ENCODE measurements around the gene ZNF281.
"Not testable (repeated sequence)": the region's sequence is repeated elsewhere in the genome, so short reads cannot be mapped to it uniquely, and the experiment has no call there.

ZNF281 gene

GRCh38 chr1:200437088-200437487 is 27.3 kb upstream of the ZNF281 start:
- H3K27me3 Mint-ChIP-seq = no peaks in the 10 kb centered on the region

GRCh38 chr1:200436436-200436835 is 26.6 kb upstream of the ZNF281 start:
- no peak for ATAC-seq
- no peak overlapping the region for H3K27ac Mint-ChIP-seq
- no peak for DNase-seq
- peaks cover 34% of the 10 kb centered on the region for H3K4me1 Mint-ChIP-seq
- no peak overlapping the region for H3K4me3 Mint-ChIP-seq
- H3K9me3 Mint-ChIP-seq = no peaks in the 10 kb centered on the region
- no peaks in the 10 kb centered on the region for H3K27me3 Mint-ChIP-seq

More at GRCh38 chr1:200437088-200437487, 27.3 kb upstream of the ZNF281 start:
- Mint-ChIP-seq H3K9me3 (no peaks in the 10 kb centered on the region), H3K4me3 (peak overlapping the region in 1 of 2 donors; percentile 67), H3K4me1 (peaks cover 31% of the 10 kb centered on the region), H3K27ac (no peak overlapping the region)
- DNase-seq (no peak), ATAC-seq (no peak)

- H3K27me3 Mint-ChIP-seq = no peaks in the 10 kb centered on the region
- DNase-seq = no peak
- no peaks in the 10 kb centered on the region for H3K9me3 Mint-ChIP-seq
- ATAC-seq = no peak
- H3K4me3 Mint-ChIP-seq = no peak overlapping the region
- peaks cover 34% of the 10 kb centered on the region for H3K4me1 Mint-ChIP-seq
- peak overlapping the region in 1 of 2 donors; percentile 61 for H3K27ac Mint-ChIP-seq
Measured at GRCh38 chr1:200435200-200435780, 25.5 kb upstream of the ZNF281 start.

DNA sequence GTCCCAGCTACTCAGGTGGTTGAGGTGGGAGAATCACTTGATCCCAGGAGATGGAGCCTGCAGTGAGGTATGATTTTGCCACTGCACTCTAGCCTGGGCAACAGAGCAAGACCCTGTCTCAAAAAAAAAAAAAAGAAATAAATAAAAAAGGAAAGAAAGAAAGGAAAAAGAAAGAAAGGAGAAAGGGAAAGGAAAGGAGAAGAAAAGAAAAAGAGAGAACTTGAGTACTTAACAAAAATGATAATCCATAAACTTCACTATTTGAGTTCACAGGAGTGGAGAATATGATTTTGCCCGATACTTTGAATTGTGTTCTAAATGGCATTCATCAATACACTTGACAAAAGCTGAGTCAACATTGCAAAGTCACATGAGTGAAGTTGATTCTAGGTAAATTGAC is 23.8 kb upstream of the ZNF281 start:
- no peak overlapping the region for H3K4me3 Mint-ChIP-seq
- H3K4me1 Mint-ChIP-seq = peaks cover 30% of the 10 kb centered on the region
- no peaks in the 10 kb centered on the region for H3K27me3 Mint-ChIP-seq
- ATAC-seq (no peak), DNase-seq (no peak)
- H3K27ac Mint-ChIP-seq = no peak overlapping the region
- H3K9me3 Mint-ChIP-seq = no peaks in the 10 kb centered on the region

DNA sequence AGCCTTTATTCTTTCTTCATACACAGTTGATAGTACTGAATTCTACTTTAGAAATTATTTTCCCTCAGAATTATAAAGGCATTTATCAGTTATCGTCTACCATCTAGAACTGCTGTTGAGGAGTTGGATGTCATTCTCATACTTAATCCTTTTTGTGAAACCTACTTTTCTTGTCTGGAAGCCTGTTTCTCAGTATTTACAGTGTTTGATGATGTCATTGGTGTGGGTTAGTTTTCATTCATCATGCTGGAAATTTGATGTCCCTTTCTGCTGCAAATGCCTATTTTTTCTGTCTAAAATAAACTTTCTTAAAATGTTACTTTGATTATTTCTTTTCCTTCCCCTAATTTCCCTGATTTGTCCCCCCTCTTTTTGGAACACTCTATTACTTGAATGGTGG is 22.8 kb upstream of the ZNF281 start:
- no peaks in the 10 kb centered on the region for H3K27me3 Mint-ChIP-seq
- peaks cover 29% of the 10 kb centered on the region for H3K4me1 Mint-ChIP-seq
- DNase-seq (no peak), ATAC-seq (no peak)
- H3K9me3 Mint-ChIP-seq = no peaks in the 10 kb centered on the region
- no peak overlapping the region for H3K4me3 Mint-ChIP-seq
- H3K27ac Mint-ChIP-seq = no peak overlapping the region

DNA sequence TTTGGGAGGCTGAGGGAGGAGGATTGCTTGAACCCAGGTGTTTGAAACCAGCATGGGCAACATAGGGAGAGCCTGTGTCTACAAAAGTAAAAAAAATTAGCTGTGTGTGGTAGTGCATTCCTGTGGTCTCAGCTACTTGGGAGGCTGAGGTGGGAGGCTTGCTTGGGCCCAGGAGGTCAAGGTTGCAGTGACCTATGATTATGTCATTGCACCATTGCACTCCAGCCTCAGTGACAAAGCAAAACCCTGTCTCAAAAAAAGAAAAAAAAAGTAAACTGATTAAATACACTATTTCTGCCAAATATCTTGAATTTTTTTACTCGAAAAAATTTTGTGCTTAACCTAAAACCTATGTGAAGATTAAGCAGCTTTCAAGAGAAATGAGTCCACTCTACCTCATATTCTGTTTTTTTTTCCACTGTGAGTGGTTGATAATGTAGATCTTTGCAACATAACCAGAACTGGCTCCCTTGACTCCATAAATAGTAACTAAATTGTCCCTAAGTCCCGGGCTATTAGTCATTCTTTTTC is 19.4 kb upstream of the ZNF281 start:
- Mint-ChIP-seq H3K27me3 (no peaks in the 10 kb centered on the region), H3K4me1 (peaks cover 28% of the 10 kb centered on the region), H3K4me3 (no peak overlapping the region), H3K9me3 (no peaks in the 10 kb centered on the region), H3K27ac (no peak overlapping the region)
- no peak for DNase-seq
- no peak for ATAC-seq

- no peak overlapping the region for H3K27ac Mint-ChIP-seq
- DNase-seq (no peak), ATAC-seq (no peak)
Measured at GRCh38 chr1:200428482-200429205, 18.8 kb upstream of the ZNF281 start.

GRCh38 chr1:200427744-200428143 is 17.9 kb upstream of the ZNF281 start:
- no peak for DNase-seq
- H3K4me3 Mint-ChIP-seq = no peak overlapping the region
- H3K9me3 Mint-ChIP-seq = no peaks in the 10 kb centered on the region
- peaks cover 24% of the 10 kb centered on the region for H3K4me1 Mint-ChIP-seq
- ATAC-seq = no peak
- H3K27ac Mint-ChIP-seq = no peak overlapping the region
- no peaks in the 10 kb centered on the region for H3K27me3 Mint-ChIP-seq

More at GRCh38 chr1:200428482-200429205, 18.8 kb upstream of the ZNF281 start:
- H3K4me1 Mint-ChIP-seq = peaks cover 28% of the 10 kb centered on the region
- no peak overlapping the region for H3K4me3 Mint-ChIP-seq
- no peaks in the 10 kb centered on the region for H3K27me3 Mint-ChIP-seq
- no peaks in the 10 kb centered on the region for H3K9me3 Mint-ChIP-seq

DNA sequence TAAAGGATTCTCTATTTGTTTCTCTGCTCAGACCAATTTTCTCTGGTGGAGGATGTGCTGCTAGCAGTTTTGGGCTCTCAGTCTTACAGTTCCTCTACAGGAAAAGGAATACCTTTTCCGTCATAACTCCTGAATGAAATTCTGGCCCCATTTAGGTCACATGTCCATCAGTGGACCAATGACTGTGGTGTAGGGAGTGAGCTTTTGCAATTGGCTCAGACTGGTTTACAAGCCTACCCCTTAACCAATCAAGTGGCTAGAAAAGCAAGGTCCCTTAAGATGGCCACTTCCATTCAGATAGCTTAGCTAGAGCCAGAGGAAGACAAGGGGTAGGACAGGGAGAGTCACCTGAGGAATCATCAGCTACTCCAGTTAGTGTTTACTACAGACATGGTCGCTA is 16.4 kb upstream of the ZNF281 start:
- ATAC-seq (no peak), DNase-seq (no peak)
- peaks cover 14% of the 10 kb centered on the region for H3K4me1 Mint-ChIP-seq
- H3K9me3 Mint-ChIP-seq = no peaks in the 10 kb centered on the region
- no peaks in the 10 kb centered on the region for H3K27me3 Mint-ChIP-seq
- no peak overlapping the region for H3K27ac Mint-ChIP-seq
- no peak overlapping the region for H3K4me3 Mint-ChIP-seq

GRCh38 chr1:200423235-200423634 is 13.4 kb upstream of the ZNF281 start:
- DNase-seq (no peak), ATAC-seq (no peak)
- Mint-ChIP-seq H3K9me3 (no peaks in the 10 kb centered on the region), H3K4me3 (no peak overlapping the region), H3K27ac (no peak overlapping the region), H3K27me3 (peaks cover 9% of the 10 kb centered on the region), H3K4me1 (peaks cover 6% of the 10 kb centered on the region)

GRCh38 chr1:200422211-200422610 is 12.4 kb upstream of the ZNF281 start:
- ATAC-seq (no peak), DNase-seq (no peak)
- Mint-ChIP-seq H3K27me3 (peaks cover 13% of the 10 kb centered on the region), H3K9me3 (no peaks in the 10 kb centered on the region), H3K4me1 (no peaks in the 10 kb centered on the region), H3K4me3 (no peak overlapping the region), H3K27ac (no peak overlapping the region)

DNA sequence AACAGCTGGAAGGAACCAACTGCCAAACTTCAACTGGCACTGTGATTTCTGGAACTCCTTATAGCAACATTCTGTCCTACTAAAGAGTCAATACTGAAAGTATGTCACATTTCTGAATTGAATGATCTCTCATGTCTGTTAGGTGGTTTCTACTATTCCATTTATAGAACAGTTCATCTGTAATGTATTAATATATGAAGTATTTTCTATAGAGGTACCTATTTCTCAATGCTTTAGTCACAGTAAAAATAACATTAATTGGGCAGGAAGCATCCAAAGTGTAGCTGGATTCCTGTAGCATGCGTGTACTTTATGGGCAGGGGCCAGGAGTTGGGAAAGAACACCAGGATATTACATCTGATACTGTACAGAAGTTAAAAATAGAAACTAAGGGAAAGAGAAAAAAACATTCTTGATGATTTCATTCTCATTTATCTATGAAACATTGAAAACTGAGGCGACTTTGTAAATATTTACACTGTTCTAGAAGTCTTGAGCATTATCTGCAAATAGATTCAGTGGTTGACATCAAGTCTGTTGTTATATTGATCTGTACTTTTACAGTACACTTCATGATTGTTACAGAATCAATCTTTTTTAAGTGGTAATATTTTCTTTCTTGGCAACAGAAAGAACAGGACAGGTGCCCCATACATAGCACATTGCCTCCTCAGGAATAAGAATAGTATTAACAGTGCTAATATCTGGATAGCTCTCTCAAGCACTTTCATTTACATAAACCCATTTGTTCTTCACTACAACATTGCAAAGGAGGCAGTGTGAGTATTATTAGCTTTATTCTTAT is 6.2 kb upstream of the ZNF281 start:
- no peak for ATAC-seq
- no peaks in the 10 kb centered on the region for H3K9me3 Mint-ChIP-seq
- peaks cover 13% of the 10 kb centered on the region for H3K27me3 Mint-ChIP-seq
- H3K4me1 Mint-ChIP-seq = peaks cover 10% of the 10 kb centered on the region
- DNase-seq = no peak
- no peak overlapping the region for H3K4me3 Mint-ChIP-seq
- H3K27ac Mint-ChIP-seq = no peak overlapping the region

DNA sequence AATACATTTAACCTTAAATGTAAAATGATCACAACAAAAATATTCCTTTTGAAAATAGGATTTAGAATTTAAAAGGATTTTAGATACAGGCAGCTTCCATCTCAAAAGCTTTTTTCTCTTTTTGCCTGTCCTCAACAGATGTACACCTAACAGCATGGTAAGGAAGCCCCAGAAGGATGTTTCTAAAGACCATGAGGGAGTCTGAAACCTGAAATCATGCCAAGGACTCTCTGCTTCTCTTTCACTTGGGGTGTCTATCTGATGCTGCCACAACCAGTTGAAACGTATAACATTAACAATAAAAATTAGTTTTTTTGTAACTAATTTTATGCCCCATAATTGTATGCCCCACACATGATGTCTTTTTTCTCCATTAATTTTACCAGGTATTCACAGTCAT is 5.4 kb upstream of the ZNF281 start:
- Mint-ChIP-seq H3K27me3 (peaks cover 11% of the 10 kb centered on the region), H3K4me1 (peaks cover 16% of the 10 kb centered on the region)

DNA sequence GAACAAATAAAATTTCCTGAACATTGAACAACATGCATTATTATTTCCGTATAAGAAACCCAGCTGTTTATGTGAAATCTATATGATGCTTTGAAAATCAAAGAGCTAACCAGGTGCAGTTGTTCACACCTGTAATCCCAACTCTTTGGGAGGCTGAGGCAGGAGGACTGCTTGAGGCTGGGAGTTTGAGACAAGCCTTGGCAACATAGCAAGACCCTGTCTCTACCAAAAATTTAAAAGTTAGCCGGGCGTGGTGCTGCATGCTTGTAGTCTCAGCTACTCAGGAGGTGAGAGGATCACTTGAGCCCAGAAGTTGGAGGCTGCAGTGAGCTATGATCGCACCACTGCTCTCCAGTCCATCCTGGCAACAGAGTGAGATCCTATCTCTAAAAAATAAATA is 4.8 kb upstream of the ZNF281 start:
- Mint-ChIP-seq H3K4me3 (no peak overlapping the region), H3K9me3 (no peaks in the 10 kb centered on the region)

More for the DNA sequence above, 5.4 kb upstream of the ZNF281 start:
- Mint-ChIP-seq H3K9me3 (no peaks in the 10 kb centered on the region), H3K4me3 (no peak overlapping the region), H3K27ac (no peak overlapping the region)
- no peak for DNase-seq
- ATAC-seq = no peak

DNA sequence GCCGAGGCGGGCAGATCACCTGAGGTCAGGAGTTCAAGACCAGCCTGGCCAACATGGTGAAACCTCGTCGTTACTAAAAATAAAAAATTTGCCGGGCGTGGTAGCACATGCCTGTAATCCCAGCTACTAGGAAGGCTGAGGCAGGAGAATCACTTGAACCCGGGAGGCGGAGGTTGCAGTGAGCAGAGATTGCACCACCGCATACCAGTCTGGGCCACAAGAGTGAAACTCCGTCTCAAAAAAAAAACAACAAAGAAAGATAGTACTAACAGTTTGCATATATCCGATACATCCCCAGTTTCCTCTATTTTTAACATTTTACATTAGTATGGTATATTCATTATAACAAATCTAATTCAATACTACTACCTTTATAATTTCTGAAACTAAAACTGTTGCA is 3.9 kb upstream of the ZNF281 start:
- H3K4me3 Mint-ChIP-seq = not testable (repeated sequence)

More for the DNA sequence above, 4.8 kb upstream of the ZNF281 start:
- Mint-ChIP-seq H3K4me1 (peaks cover 21% of the 10 kb centered on the region), H3K27ac (no peak overlapping the region), H3K27me3 (peaks cover 6% of the 10 kb centered on the region)
- DNase-seq = no peak
- no peak for ATAC-seq

More for the DNA sequence above, 3.9 kb upstream of the ZNF281 start:
- H3K4me1 Mint-ChIP-seq = peaks cover 27% of the 10 kb centered on the region
- H3K27ac Mint-ChIP-seq, H3K27me3 Mint-ChIP-seq, ATAC-seq, H3K9me3 Mint-ChIP-seq, DNase-seq: not testable (repeated sequence)
